HK-2 (cell line): ENCODE measurements around the gene YIF1B.
"Not testable (repeated sequence)": the region's sequence is repeated elsewhere in the genome, so short reads cannot be mapped to it uniquely, and the experiment has no call there.

ENCODE experiments used
- DNase-seq: peaks from one replicate; pipeline ENCODE4 v3.0.0-alpha.2; 2018; ENCODE audit not compliant: unreplicated experiment

The YIF1B gene

GRCh38 chr19:38315657-38316476, at the start of gene YIF1B:
TSS of gene YIF1B (minus strand) at chr19:38315947. CDS start at chr19:38315917, 30 bp downstream.
- peak; percentile 98 for DNase-seq

- not testable (repeated sequence) for DNase-seq
Observed at GRCh38 chr19:38362946-38363688, 47.4 kb upstream of the YIF1B start.

- DNase-seq = peak; percentile 78
Observed at GRCh38 chr19:38362076-38362945, 46.6 kb upstream of the YIF1B start.

GRCh38 chr19:38361633-38362075, 45.9 kb upstream of the YIF1B start:
- peak; percentile 88 for DNase-seq

- no peak for DNase-seq
Observed at GRCh38 chr19:38360839-38361631, 45.3 kb upstream of the YIF1B start.

- no peak for DNase-seq
Observed at GRCh38 chr19:38360351-38360750, 44.6 kb upstream of the YIF1B start.

GRCh38 chr19:38359242-38360021, 43.7 kb upstream of the YIF1B start:
- no peak for DNase-seq

GRCh38 chr19:38358071-38358470, 42.3 kb upstream of the YIF1B start:
- no peak for DNase-seq

GRCh38 chr19:38355728-38356725, 40.3 kb upstream of the YIF1B start:
- no peak for DNase-seq

GRCh38 chr19:38352611-38353010, 36.9 kb upstream of the YIF1B start:
- DNase-seq = no peak

GRCh38 chr19:38351865-38352395, 36.2 kb upstream of the YIF1B start:
- no peak for DNase-seq

GRCh38 chr19:38350883-38351282, 35.1 kb upstream of the YIF1B start:
- no peak for DNase-seq

GRCh38 chr19:38346837-38347236, 31.1 kb upstream of the YIF1B start:
- DNase-seq = no peak

GRCh38 chr19:38340927-38341326, 25.2 kb upstream of the YIF1B start:
- no peak for DNase-seq

- not testable (repeated sequence) for DNase-seq
Observed at GRCh38 chr19:38339011-38339410, 23.3 kb upstream of the YIF1B start.

- DNase-seq = no peak
Observed at GRCh38 chr19:38337360-38337653, 21.6 kb upstream of the YIF1B start.

GRCh38 chr19:38336638-38337359, 21.1 kb upstream of the YIF1B start:
- peak; percentile 94 for DNase-seq

- peak; percentile 95 for DNase-seq
Observed at GRCh38 chr19:38335949-38336637, 20.3 kb upstream of the YIF1B start.
